ENCODE results near the gene PRKCA.
"Not testable (repeated sequence)": the region's sequence is repeated elsewhere in the genome, so short reads cannot be mapped to it uniquely, and the experiment has no call there.

The PRKCA gene

DNA sequence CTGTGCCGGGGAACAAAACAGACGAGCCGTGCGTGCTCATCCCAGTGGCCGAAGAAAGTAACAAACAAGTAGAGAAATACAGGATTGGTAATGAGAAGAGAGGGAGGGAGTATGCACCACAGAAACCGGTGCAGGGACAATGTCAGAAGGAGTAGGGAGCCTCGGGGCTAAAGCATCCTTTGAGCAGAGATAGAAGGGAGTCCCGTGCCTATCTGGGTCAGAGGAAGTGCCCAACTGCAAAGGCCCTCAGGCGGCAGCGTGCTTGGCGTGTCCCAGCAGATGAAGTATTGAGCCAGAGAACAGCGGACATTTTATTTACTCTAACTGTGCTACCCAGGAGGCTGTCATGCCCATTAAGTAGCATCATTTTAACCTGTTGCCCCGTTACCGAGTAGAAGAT lies 417.6 kb downstream of the PRKCA start:
- no peak for DNase-seq

DNA sequence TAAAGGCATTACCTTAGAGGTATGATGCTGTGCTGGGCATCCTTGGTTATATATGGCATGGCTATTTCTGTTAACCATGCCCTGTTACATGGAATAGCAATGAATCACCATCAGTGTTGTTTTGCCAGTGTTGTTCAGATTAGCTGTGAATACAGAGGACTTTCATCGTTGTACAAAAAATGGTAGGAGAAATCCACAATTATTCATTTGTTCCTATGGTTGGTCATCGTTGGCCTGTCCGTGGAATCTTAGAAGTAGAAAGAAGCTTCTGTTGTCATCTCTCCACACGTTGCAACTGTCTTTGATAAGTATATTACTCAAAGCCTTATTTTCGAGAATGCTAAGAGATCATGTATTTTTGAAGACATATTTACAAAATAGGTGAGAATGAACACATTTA lies 418.2 kb downstream of the PRKCA start:
- no peak for DNase-seq

DNA sequence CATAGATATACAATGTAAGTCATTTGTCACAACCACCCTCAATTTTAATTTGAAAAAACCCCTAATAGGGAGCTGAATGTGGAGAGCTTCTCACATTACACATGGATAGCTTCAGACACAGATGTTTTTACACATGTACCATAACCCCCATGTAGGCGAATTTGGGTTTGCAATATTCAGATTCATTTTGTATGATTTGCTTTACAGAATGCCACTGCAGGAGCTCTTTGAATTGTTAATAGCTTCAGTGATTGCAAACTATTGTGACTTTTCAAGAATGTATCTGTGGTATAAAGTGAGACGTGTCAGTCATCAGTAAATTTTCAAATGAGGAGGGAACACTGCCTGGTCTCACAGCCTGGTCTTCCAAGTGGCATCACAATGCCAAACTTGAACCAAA lies 419.9 kb downstream of the PRKCA start:
- DNase-seq: no peak

GRCh38 chr17:66724581-66725341 lies 422.3 kb downstream of the PRKCA start:
- peak; percentile 54 for DNase-seq

DNA sequence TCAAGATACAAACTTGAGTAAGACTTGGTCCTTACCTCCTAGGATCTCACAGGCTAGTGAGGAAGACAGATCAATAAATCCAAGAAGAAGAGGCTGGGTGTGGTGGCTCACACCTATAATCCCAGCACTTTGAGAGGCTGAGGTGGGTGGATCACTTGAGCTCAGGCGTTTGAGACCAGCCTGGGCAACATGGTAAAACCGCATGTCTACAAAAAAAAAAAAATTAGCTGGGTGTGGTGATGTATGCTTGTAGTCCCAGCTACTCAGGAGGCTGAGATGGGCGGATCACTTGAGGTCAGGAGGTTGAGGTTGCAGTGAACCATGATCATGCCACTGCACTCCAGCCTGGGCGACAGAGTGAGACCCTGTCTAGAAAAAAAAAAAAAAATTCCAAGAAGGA lies 423.0 kb downstream of the PRKCA start:
- DNase-seq: not testable (repeated sequence)

GRCh38 chr17:66725956-66726355 lies 423.5 kb downstream of the PRKCA start:
- no peak for DNase-seq

GRCh38 chr17:66726371-66726770 lies 424.0 kb downstream of the PRKCA start:
- no peak for DNase-seq

GRCh38 chr17:66726846-66727245 lies 424.4 kb downstream of the PRKCA start:
- DNase-seq: no peak

- peak; percentile 50 for DNase-seq
Observed at GRCh38 chr17:66727634-66728570, 425.5 kb downstream of the PRKCA start.

DNA sequence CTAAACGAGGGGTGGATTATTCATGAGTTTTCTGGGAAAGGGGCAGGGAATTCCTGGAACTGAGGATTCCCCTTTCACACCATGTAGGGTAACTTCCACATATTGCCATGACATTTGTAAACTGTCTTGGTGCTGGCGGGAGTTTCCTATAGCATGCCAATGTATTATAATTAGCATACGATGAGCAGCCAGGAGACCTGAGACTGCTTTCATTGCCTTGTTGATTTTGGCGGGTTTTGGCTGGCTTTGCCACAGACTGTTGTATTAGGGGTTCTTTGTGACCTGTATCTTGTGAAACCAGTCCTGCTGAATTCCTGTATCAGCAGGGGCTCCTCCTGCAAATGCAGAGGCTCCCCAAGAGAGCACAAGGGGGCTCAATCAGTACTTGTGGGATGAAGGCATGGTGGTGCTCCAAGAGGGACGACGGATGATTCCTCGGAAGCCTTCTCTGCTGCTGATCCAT lies 428.1 kb downstream of the PRKCA start:
- peak; percentile 26 for DNase-seq

GRCh38 chr17:66733759-66734158 lies 431.3 kb downstream of the PRKCA start:
- no peak for DNase-seq

DNA sequence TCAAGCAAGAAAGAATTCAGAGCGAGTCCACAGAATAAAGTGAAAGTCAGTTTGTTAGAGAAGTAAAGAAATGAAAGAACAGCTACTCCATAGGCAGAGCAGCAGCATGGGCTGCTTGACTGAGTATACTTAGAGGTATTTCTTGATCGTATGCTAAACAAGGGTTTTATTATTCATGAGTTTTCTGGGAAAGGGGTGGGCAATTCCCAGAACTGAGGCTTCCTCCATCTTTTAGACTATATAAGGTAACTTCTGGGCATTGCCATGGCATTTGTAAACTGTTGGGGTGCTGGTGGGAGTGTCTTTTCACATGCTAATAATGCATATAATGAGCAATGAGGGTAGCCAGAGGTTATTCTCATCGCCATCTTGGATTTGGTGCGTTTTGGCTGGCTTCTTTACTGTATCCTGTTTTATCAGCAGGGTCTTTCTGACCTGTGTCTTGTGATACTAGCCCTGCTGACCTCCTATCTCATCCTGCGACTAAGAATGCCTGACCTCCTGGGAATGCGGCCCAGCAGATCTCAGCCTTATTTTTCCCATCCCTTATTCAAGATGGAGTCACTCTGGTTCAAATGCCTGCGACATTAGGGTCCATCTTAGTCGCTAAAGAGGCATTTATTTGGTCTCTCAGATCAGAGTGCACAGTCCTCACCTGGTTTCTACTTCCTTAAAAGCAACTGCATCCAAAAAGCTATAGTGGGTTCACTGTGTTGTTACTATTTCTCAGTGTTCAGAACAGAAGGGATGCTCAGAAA lies 432.0 kb downstream of the PRKCA start:
- no peak for DNase-seq

DNA sequence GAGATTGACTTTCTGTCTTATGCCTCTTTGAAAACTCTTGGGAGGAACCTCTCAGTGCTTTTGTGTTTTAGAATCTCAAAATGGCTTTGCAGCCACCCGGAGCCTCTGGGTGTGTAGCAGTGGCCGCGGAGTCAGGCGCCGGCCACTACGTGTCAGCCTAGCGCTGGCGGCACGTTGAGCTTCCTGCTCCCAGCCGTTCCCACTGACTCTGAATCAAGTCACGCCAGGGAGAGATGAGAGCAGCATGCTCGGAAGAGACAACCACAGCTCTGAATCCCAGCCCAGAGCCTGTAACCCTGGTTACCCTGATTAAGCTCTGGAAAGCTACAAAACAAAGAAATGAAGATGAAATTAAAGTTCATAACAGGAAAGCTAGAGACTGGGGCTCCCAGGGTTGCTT lies 435.1 kb downstream of the PRKCA start:
- peak; percentile 49 for DNase-seq

GRCh38 chr17:66738301-66738700 lies 435.9 kb downstream of the PRKCA start:
- no peak for DNase-seq

GRCh38 chr17:66739553-66739952 lies 437.1 kb downstream of the PRKCA start:
- no peak for DNase-seq

GRCh38 chr17:66740226-66740625 lies 437.8 kb downstream of the PRKCA start:
- no peak for DNase-seq

DNA sequence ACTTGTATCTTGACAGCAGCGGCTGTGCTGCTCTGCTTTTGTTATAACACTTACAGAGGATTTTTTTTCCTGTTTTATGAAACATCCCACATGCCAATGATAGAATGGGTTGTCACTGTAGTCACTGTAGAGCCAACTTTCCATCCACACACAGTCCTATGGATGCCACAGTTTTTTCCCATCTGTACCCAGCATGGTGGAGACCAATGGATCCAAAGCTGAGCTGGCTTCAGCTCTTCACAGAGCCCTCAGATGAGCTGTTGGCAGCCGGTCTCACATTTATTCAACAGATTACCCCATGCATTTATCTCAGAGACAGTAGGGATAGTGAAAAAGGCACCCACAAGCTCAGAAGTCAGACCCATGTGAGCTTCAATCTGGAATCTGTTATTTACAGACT lies 441.1 kb downstream of the PRKCA start:
- no peak for DNase-seq

DNA sequence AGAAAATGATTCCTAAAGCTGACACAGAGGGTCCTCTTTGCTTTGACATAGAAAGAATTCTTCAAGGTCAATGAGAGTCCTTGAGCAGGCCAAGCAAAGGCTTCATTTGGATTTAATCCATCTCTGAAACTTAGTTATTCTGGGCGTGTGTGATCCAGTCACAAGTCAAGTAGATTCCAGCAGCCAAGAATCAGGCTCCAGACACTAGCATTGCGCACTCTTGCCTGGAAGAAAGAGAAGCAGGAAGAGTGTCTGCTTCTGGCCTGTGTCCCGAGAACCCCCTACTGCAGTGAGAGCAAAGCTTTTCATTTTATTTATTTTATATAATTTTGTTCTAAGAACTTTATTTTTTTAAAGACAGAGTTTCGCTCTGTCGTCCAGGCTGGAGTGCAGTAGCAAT lies 444.3 kb downstream of the PRKCA start:
- DNase-seq: no peak

DNA sequence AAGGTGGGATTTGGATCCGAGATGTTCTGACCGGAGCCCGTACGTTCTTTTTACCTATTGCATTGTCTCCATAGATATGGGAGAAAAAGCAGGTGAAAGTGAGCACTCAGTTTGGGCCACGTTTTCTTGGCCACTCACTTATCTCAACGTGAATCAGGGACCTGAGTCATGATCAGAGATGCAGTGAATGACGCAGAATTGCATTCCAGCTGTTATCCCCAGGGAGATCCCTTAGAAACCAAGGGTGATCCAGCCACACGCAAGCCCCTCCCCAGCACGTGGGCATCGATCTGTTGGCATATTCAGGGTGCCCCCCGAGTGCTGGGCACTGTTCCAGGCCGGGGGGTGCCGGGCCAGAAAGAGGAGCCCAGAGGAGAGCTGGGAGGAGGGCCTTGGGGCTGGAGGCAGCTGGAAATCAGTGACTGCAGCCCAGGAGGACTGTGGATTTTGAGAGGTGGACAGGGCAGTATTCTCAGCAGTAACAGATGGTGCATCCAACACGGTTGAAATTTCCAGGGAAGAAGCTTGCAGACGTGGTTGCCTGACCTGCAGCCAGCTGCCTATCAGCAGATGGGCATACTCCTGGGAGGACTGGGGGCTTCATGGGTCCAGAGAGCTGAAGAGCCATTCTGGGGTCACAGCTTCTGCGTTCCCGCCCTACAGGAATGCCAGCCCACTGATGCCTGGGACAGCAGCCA lies 445.3 kb downstream of the PRKCA start:
- peak; percentile 55 for DNase-seq

- DNase-seq: no peak
Observed at GRCh38 chr17:66748578-66748977, 446.2 kb downstream of the PRKCA start.

DNA sequence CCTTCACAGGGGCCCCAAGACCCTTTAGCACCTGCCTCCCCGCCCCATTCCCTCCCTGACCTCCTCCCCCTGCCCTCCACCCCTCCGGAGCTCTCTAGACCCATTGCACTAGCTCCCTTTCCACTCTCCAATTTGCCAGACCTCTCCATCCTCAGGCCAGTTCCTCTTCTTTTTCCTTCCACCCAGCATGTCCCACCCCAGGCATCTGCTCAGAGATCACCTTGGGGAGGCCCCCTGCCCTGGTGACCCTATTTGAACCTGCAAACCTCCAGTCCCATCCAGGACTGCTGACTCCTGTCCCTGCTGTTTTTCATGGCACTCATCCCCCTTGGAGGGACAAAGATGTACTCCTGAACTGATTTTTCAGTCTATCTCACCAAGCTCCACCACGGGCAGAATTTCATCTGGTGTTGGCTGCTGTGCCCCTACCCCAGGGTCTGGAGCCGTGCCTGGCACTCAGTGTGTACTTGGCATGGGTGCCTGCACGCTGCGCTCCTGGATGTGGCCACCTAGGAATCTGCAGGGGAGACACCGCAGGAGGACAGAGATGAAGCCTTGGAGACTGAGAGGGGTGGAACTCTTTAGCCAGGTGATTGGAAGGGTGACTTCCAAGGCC lies 446.9 kb downstream of the PRKCA start:
- DNase-seq: no peak

GRCh38 chr17:66750116-66750515 lies 447.7 kb downstream of the PRKCA start:
- DNase-seq: no peak

Data from fibroblast of skin of scalp (primary cell).